Measurements from ENCODE around the gene SLC35F1.

DNA sequence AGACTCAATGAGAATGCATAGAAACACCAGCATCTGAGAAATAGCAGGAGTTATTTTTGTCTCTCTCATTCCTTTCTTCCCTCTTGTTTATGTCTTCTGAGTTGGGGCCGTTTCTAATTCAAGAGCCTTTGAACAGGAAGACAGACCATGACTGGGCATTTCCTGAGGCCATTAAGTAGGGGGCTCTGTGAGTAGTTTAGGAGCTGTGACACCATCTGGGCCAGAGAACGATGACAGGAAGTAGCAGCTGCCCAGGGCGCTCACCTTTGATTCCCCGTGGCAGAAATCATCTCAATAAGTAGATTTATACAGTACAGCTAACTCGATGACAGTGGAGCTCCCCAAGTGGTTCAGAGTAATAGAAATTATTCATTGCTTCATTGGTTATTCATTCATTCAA lies 342.6 kb downstream of the SLC35F1 start:
- TF ChIP-seq, protein P1, sequence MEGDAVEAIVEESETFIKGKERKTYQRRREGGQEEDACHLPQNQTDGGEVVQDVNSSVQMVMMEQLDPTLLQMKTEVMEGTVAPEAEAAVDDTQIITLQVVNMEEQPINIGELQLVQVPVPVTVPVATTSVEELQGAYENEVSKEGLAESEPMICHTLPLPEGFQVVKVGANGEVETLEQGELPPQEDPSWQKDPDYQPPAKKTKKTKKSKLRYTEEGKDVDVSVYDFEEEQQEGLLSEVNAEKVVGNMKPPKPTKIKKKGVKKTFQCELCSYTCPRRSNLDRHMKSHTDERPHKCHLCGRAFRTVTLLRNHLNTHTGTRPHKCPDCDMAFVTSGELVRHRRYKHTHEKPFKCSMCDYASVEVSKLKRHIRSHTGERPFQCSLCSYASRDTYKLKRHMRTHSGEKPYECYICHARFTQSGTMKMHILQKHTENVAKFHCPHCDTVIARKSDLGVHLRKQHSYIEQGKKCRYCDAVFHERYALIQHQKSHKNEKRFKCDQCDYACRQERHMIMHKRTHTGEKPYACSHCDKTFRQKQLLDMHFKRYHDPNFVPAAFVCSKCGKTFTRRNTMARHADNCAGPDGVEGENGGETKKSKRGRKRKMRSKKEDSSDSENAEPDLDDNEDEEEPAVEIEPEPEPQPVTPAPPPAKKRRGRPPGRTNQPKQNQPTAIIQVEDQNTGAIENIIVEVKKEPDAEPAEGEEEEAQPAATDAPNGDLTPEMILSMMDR (IDR thresholded peaks at IDR 0.05; ENCODE audit: low read depth, low read length): no peak
- no peak for TF ChIP-seq EZH2phosphoT487 (IDR thresholded peaks at IDR 0.05; ENCODE audit: low read depth)
